Measurements from ENCODE around the gene MROH2A. TPM values are rescaled to one million over a fixed set of nuclear protein-coding genes. Genes with fewer than 3 reads are reported as not detected.
A peak's percentile ranks its signal among the peaks of the same experiment; 100 is the strongest.

MROH2A gene
- total RNA-seq, 1 donor from 2014 or later, result not detected

- no peak overlapping the region for H3K27ac Mint-ChIP-seq (ENCODE audit: unreplicated experiment)
- H3K4me1 Mint-ChIP-seq (ENCODE audit: low read depth, unreplicated experiment), result peaks cover 6% of the 10 kb centered on the region
- H3K9me3 Mint-ChIP-seq (ENCODE audit: unreplicated experiment), result peaks cover 1% of the 10 kb centered on the region
- no peak for DNase-seq
- H3K36me3 Mint-ChIP-seq (ENCODE audit: unreplicated experiment), result no peaks in the 10 kb centered on the region
- TF ChIP-seq CTCF (IDR thresholded peaks at IDR 0.05; ENCODE audit: partially characterized antibody, unreplicated experiment), result no peak
- H3K27me3 Mint-ChIP-seq (ENCODE audit: unreplicated experiment), result no peaks in the 10 kb centered on the region
- H3K4me3 Mint-ChIP-seq (ENCODE audit: unreplicated experiment), result no peak overlapping the region
Observed at GRCh38 chr2:233832414-233832813, 54.3 kb downstream of the MROH2A start.

- H3K4me1 Mint-ChIP-seq (ENCODE audit: low read depth, unreplicated experiment), result peaks cover 6% of the 10 kb centered on the region
- TF ChIP-seq CTCF (IDR thresholded peaks at IDR 0.05; ENCODE audit: partially characterized antibody, unreplicated experiment), result no peak
- H3K4me3 Mint-ChIP-seq (ENCODE audit: unreplicated experiment), result no peak overlapping the region
Observed at GRCh38 chr2:233832869-233833311, 54.8 kb downstream of the MROH2A start.

DNA sequence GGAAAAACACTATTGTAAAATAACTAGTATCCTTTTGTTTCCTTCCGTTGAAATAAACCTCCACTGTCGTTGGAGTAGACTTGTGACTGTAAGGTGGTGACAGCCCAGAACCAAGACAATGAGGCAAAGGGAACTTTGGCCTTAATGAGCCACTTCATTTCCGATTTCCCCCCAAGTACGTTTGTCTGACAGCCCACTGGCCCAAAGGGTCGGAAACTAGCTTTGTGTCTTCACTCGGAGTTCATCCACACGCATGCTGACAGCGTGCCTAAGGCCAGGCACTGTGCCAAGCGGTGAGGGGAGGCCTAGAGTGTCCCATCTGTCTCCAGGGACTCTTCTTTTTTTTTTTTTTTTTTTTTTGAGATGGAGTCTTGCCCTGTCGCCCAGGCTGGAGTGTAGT, 55.2 kb downstream of the MROH2A start:
- Mint-ChIP-seq H3K27ac (ENCODE audit: unreplicated experiment) (no peak overlapping the region), H3K4me3 (ENCODE audit: unreplicated experiment) (no peak overlapping the region), H3K9me3 (ENCODE audit: unreplicated experiment) (peaks cover 1% of the 10 kb centered on the region), H3K36me3 (ENCODE audit: unreplicated experiment) (no peaks in the 10 kb centered on the region), H3K4me1 (ENCODE audit: low read depth, unreplicated experiment) (peaks cover 6% of the 10 kb centered on the region), H3K27me3 (ENCODE audit: unreplicated experiment) (peaks cover 1% of the 10 kb centered on the region)
- TF ChIP-seq CTCF (IDR thresholded peaks at IDR 0.05; ENCODE audit: partially characterized antibody, unreplicated experiment), result no peak
- no peak for DNase-seq

More at GRCh38 chr2:233832869-233833311, 54.8 kb downstream of the MROH2A start:
- peaks cover 1% of the 10 kb centered on the region for H3K9me3 Mint-ChIP-seq (ENCODE audit: unreplicated experiment)
- DNase-seq, result peak; percentile 56
- no peaks in the 10 kb centered on the region for H3K27me3 Mint-ChIP-seq (ENCODE audit: unreplicated experiment)
- no peak overlapping the region for H3K27ac Mint-ChIP-seq (ENCODE audit: unreplicated experiment)
- H3K36me3 Mint-ChIP-seq (ENCODE audit: unreplicated experiment), result no peaks in the 10 kb centered on the region

- H3K9me3 Mint-ChIP-seq (ENCODE audit: unreplicated experiment), result peaks cover 1% of the 10 kb centered on the region
- DNase-seq, result no peak
- no peaks in the 10 kb centered on the region for H3K36me3 Mint-ChIP-seq (ENCODE audit: unreplicated experiment)
- no peak for TF ChIP-seq CTCF (IDR thresholded peaks at IDR 0.05; ENCODE audit: partially characterized antibody, unreplicated experiment)
- peaks cover 5% of the 10 kb centered on the region for H3K27me3 Mint-ChIP-seq (ENCODE audit: unreplicated experiment)
- H3K4me1 Mint-ChIP-seq (ENCODE audit: low read depth, unreplicated experiment), result peaks cover 10% of the 10 kb centered on the region
- no peak overlapping the region for H3K4me3 Mint-ChIP-seq (ENCODE audit: unreplicated experiment)
- no peak overlapping the region for H3K27ac Mint-ChIP-seq (ENCODE audit: unreplicated experiment)
Observed at GRCh38 chr2:233835230-233836186, 57.4 kb downstream of the MROH2A start.

GRCh38 chr2:233836359-233836758, 58.2 kb downstream of the MROH2A start:
- Mint-ChIP-seq H3K27me3 (ENCODE audit: unreplicated experiment) (peaks cover 5% of the 10 kb centered on the region), H3K27ac (ENCODE audit: unreplicated experiment) (no peak overlapping the region), H3K4me3 (ENCODE audit: unreplicated experiment) (no peak overlapping the region), H3K36me3 (ENCODE audit: unreplicated experiment) (no peaks in the 10 kb centered on the region), H3K9me3 (ENCODE audit: unreplicated experiment) (no peaks in the 10 kb centered on the region), H3K4me1 (ENCODE audit: low read depth, unreplicated experiment) (peaks cover 8% of the 10 kb centered on the region)
- TF ChIP-seq CTCF (IDR thresholded peaks at IDR 0.05; ENCODE audit: partially characterized antibody, unreplicated experiment), result no peak
- DNase-seq, result no peak

Measured in glutamatergic neuron (in vitro differentiated cells).